Hepatocyte (in vitro differentiated cells): Measurements from ENCODE around the gene CSH1. TPM values are rescaled to one million over a fixed set of nuclear protein-coding genes. Genes with fewer than 3 reads are reported as not detected.
"Not testable (repeated sequence)": the region's sequence is repeated elsewhere in the genome, so short reads cannot be mapped to it uniquely, and the experiment has no call there.

Source experiments
- DNase-seq: peaks from one replicate; pipeline ENCODE4 v3.0.0-alpha.2; 2016; ENCODE audit warnings: low spot score
- H2AFZ ChIP-seq: fragments of 200-600 bp; sonication (generic); 2 replicates; pipeline ENCODE4 v1.6.0; 2016; ENCODE audit warnings: antibody characterized with exemption, mild to moderate bottlenecking
- H3K27ac ChIP-seq: fragments of 200-600 bp; sonication (generic); 2 replicates; pipeline ENCODE4 v1.5.1; 2016; ENCODE audit warnings: mild to moderate bottlenecking
- H3K27me3 ChIP-seq: fragments of 200-600 bp; sonication (generic); 2 replicates; pipeline ENCODE4 v1.6.1; 2016
- H3K36me3 ChIP-seq: fragments of 200-600 bp; sonication (generic); replicated peaks from 2 replicates; pipeline ENCODE4 v1.5.1; 2016; ENCODE audit warnings: low read depth; ENCODE audit not compliant: insufficient read depth
- H3K4me1 ChIP-seq: fragments of 200-600 bp; sonication (generic); 2 replicates; pipeline ENCODE4 v1.5.1; 2016; ENCODE audit warnings: mild to moderate bottlenecking, moderate library complexity; ENCODE audit not compliant: insufficient read depth
- H3K4me2 ChIP-seq: fragments of 200-600 bp; sonication (generic); 2 replicates; pipeline ENCODE4 v1.6.0; 2016
- H3K4me3 ChIP-seq: fragments of 200-600 bp; sonication (generic); 2 replicates; pipeline ENCODE4 v1.5.1; 2016; ENCODE audit warnings: mild to moderate bottlenecking
- H3K79me2 ChIP-seq: fragments of 200-600 bp; sonication (generic); 2 replicates; pipeline ENCODE4 v1.6.0; 2017; ENCODE audit warnings: mild to moderate bottlenecking
- H3K9me2 ChIP-seq: fragments of 200-600 bp; sonication (generic); replicated peaks from 2 replicates; pipeline ENCODE4 v1.6.0; 2017; ENCODE audit warnings: mild to moderate bottlenecking; ENCODE audit not compliant: insufficient read depth
- H3K9me3 ChIP-seq: fragments of 200-600 bp; sonication (generic); 2 replicates; pipeline ENCODE4 v1.5.1; 2016; ENCODE audit warnings: low read depth, mild to moderate bottlenecking
- H4K20me1 ChIP-seq: fragments of 200-600 bp; sonication (generic); 2 replicates; pipeline ENCODE4 v1.6.0; 2016; ENCODE audit warnings: mild to moderate bottlenecking; ENCODE audit not compliant: insufficient read depth, poor library complexity, severe bottlenecking
- EZH2 ChIP-seq: fragments of 200-600 bp; sonication (generic); IDR thresholded peaks from 2 replicates; pipeline ENCODE4 v1.6.1; 2016; ENCODE audit warnings: antibody characterized with exemption, mild to moderate bottlenecking, borderline replicate concordance
- EZH2phosphoT487 ChIP-seq: fragments of 200-600 bp; sonication (generic); IDR thresholded peaks from one replicate; pipeline ENCODE4 v1.6.1; 2018; ENCODE audit warnings: antibody characterized with exemption, mild to moderate bottlenecking, low read depth, moderate library complexity; ENCODE audit not compliant: unreplicated experiment, severe bottlenecking
- WGBS: methylation state at CpG from one replicate; pipeline ENCODE4 v1.1.6; 2016; ENCODE audit warnings: low lambda C conversion rate; ENCODE audit errors: missing lambda C conversion rate; 5-methylcytosine and 5-hydroxymethylcytosine counted together
- polyA plus RNA-seq: library from polyadenylated mRNA; unstranded; fragments of >200 nt; fragmentation: Nextera tagmentation; extraction: Ambion mirVana; gene quantifications from 2 replicates; pipeline ENCODE4 v1.2.1, GENCODE V29; 2016
- total RNA-seq: library from RNA; depleted of rRNA; stranded (reverse); fragments of >200 nt; gene quantifications from 2 replicates; pipeline ENCODE4 v1.2.3, GENCODE V29; 2014
- TF ChIP-seq, protein P1 (sequence below): fragments of 200-600 bp; sonication (generic); IDR thresholded peaks from 2 replicates; pipeline ENCODE4 v1.5.1; 2016; ENCODE audit warnings: antibody characterized with exemption, mild to moderate bottlenecking; ENCODE audit not compliant: poor library complexity

CSH1 gene
- 0.92 and 1.1 TPM in 2 replicates for total RNA-seq
- 0.26 TPM in 1 of 2 replicates, not detected in the other for polyA plus RNA-seq

DNA sequence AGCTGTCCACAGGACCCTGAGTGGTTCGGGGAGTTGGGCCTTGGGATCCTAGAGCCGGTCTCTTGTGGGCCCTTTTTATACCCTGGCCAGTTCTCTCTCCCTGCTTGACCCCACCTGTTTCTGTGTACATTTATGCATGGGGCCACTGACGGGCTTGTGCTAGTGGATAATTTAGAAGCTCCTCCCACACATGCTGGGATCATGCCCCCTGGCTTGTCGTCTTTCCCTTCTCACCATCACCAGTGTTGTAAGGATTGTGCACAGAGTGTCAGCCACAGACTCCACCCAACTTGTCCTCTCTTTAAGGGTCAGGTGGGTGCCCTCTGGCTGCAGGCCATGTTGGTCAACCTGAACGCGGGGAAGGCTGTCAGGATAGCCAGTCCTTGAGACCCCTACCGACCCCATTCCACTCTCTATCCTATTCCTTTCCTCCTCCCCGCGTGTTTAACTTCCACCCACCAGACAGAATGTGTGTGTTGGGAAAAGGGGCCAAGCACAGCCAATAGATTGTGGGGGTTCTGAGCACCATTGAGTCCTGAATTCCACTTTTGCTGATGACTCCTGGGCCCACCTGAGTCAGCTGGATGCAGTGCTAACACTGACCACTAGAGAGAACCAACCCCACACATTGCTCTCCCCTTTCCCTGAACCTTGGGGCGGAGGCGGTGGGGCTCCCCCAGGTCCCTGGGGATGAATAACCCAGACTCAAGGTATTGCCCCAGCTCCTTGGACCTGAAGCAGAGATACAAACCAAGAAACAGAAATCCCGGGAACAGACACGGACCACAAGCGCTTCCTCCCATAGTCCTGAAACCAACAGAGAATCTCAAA, at the start of gene CSH1:
Gene CSH1 (minus strand): TSS at position 51 of the 831 bp plus-strand sequence. CDS start 63 bp downstream, outside the sequence.
- not testable (repeated sequence) for DNase-seq, H3K4me2 ChIP-seq, H3K36me3 ChIP-seq, H4K20me1 ChIP-seq, H3K27me3 ChIP-seq, H3K4me3 ChIP-seq, H3K27ac ChIP-seq, H3K79me2 ChIP-seq, H2AFZ ChIP-seq, H3K9me2 ChIP-seq, H3K9me3 ChIP-seq, H3K4me1 ChIP-seq
- 92% methylated on average over 9 of the region's 14 CpGs for WGBS

DNA sequence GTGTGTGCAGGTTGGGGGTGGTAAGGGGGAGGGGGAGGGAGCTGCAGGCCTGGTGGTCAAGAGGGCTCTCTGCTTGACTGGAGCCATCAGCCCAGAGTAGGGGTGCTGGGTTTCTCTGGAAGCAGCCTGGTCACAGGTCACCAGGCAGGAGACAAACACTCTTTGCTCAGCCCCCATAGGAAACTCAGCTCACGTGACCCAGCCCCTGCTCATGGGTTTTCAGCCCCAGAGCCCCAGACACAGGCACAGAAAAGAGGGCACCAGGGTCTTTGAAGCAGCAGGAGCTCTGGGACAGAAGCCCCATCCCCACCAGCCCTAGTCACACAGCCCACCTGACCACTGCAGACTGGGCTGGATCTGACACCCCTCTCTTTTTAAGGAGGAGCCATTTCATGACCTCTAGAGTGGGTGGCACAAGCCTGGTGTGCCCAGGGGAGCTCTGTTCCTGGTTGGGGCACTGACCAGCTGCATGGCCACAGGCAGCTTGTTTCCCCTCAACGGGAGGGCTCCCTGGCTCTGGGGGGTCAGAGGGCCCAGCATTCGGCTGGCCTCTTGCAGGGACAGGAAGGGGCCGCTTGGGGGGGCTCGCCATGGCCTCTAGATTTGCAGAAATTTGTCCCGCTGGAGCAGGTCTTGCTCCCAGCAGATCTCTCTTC, 49.5 kb upstream of the CSH1 start:
- Histone ChIP-seq H3K27me3 (no peaks in the 10 kb centered on the region), H3K4me2 (no peak overlapping the region), H3K4me1 (no peaks in the 10 kb centered on the region), H3K27ac (no peak overlapping the region), H3K9me2 (no peaks in the 10 kb centered on the region), H3K4me3 (no peak overlapping the region), H4K20me1 (no peaks in the 10 kb centered on the region), H3K36me3 (no peaks in the 10 kb centered on the region), H3K79me2 (no peaks in the 10 kb centered on the region), H3K9me3 (no peaks in the 10 kb centered on the region), H2AFZ (no peak overlapping the region)
- TF ChIP-seq EZH2phosphoT487 (no peak), EZH2 (no peak)
- DNase-seq = no peak
- 79% methylated on average over 6 of the region's 6 CpGs for WGBS

DNA sequence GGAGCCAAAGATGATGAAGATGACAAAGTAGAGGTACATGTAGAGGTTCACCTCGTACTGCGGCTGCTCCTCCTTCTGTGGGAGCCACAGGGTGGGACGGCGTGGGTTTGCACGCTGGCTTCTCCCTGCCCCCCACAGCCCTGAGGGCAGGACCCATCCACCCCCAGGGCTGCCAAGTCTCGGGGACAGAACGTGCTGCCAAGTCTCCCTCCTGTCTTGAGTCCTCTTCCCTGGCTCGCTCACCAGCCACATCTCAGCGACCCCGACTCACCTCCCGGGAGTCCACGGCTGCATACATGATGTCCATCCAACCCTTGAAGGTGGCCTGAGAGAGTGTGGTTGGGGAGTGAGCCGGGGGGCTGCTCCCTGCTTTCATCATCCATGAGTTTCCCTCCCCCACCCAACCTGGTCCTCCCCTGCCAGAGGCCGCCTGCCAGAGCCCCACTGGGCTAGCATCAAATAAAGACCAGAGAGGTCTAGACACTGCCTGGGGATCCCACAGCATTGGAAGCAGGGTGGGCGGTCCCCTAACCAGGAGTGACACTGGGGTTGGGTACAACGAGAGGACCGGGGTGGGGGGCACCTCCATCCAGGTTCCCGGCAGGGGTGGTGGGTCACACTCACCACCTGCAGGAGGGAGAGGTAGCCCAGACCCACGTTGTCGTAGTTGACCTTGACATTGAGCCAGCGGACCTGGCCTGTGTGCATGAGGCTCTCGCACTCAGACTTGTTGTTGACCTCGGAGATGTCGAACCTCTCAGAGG, 48.5 kb upstream of the CSH1 start:
- Histone ChIP-seq H4K20me1 (no peaks in the 10 kb centered on the region), H3K4me2 (no peak overlapping the region), H3K9me2 (no peaks in the 10 kb centered on the region), H3K36me3 (no peaks in the 10 kb centered on the region), H3K79me2 (no peaks in the 10 kb centered on the region), H3K4me1 (no peaks in the 10 kb centered on the region), H2AFZ (no peak overlapping the region), H3K27ac (no peak overlapping the region), H3K9me3 (no peaks in the 10 kb centered on the region), H3K27me3 (no peaks in the 10 kb centered on the region), H3K4me3 (no peak overlapping the region)
- TF ChIP-seq EZH2phosphoT487 (no peak), EZH2 (no peak)
- TF ChIP-seq, protein P1, sequence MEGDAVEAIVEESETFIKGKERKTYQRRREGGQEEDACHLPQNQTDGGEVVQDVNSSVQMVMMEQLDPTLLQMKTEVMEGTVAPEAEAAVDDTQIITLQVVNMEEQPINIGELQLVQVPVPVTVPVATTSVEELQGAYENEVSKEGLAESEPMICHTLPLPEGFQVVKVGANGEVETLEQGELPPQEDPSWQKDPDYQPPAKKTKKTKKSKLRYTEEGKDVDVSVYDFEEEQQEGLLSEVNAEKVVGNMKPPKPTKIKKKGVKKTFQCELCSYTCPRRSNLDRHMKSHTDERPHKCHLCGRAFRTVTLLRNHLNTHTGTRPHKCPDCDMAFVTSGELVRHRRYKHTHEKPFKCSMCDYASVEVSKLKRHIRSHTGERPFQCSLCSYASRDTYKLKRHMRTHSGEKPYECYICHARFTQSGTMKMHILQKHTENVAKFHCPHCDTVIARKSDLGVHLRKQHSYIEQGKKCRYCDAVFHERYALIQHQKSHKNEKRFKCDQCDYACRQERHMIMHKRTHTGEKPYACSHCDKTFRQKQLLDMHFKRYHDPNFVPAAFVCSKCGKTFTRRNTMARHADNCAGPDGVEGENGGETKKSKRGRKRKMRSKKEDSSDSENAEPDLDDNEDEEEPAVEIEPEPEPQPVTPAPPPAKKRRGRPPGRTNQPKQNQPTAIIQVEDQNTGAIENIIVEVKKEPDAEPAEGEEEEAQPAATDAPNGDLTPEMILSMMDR = no peak
- 95% methylated on average over 20 of the region's 24 CpGs for WGBS
- DNase-seq = no peak

- WGBS = 89% methylated on average over 9 of the region's 9 CpGs
- no peak overlapping the region for H3K27ac ChIP-seq
- H3K4me3 ChIP-seq = no peak overlapping the region
- no peaks in the 10 kb centered on the region for H3K27me3 ChIP-seq
- H3K9me2 ChIP-seq = no peaks in the 10 kb centered on the region
- no peaks in the 10 kb centered on the region for H3K36me3 ChIP-seq
- DNase-seq = no peak
- no peaks in the 10 kb centered on the region for H3K9me3 ChIP-seq
- no peak for TF ChIP-seq EZH2phosphoT487
- TF ChIP-seq, protein P1 = no peak
- no peak for TF ChIP-seq EZH2
- H3K4me2 ChIP-seq = no peak overlapping the region
- no peaks in the 10 kb centered on the region for H4K20me1 ChIP-seq
- H3K4me1 ChIP-seq = no peaks in the 10 kb centered on the region
- no peak overlapping the region for H2AFZ ChIP-seq
- H3K79me2 ChIP-seq = no peaks in the 10 kb centered on the region
Measured at GRCh38 chr17:63943745-63944144, 47.4 kb upstream of the CSH1 start.
